NCI-H510A treated with DMSO at 0.1 percent for 48 hours (cell line): ENCODE measurements around the gene ARHGAP22.
"Not testable (repeated sequence)": the region's sequence is repeated elsewhere in the genome, so short reads cannot be mapped to it uniquely, and the experiment has no call there.

Experiments
- DNase-seq: peaks from one replicate; lab custom pipeline; 2025; lab: John Stamatoyannopoulos, UW

ARHGAP22 gene, protein sequence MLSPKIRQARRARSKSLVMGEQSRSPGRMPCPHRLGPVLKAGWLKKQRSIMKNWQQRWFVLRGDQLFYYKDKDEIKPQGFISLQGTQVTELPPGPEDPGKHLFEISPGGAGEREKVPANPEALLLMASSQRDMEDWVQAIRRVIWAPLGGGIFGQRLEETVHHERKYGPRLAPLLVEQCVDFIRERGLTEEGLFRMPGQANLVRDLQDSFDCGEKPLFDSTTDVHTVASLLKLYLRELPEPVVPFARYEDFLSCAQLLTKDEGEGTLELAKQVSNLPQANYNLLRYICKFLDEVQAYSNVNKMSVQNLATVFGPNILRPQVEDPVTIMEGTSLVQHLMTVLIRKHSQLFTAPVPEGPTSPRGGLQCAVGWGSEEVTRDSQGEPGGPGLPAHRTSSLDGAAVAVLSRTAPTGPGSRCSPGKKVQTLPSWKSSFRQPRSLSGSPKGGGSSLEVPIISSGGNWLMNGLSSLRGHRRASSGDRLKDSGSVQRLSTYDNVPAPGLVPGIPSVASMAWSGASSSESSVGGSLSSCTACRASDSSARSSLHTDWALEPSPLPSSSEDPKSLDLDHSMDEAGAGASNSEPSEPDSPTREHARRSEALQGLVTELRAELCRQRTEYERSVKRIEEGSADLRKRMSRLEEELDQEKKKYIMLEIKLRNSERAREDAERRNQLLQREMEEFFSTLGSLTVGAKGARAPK

DNA sequence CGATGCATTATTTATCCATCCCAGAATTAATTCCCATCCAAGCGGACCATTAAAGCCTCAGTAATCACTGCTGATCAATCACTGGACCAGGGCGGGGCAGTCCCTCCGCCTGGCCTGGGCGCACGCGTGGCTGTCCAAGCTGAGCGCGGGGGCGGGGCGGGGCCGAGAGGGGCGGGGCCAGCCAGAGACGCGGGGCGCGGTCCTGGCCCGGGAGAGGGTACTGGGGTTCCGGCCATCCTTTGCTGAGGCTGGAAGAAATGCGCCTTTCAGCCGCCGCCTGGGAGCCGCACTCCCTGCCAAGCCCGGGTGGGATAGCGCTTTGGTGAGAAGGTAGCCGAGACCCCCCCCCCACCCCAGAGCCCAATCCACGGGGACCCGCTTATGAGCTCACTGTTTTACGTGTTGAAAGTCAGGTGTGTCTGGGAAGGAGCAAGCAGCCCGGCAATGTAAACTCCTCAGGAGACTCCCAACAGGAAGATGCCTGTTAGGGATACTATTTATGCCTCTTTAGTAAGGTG, at the start of gene ARHGAP22:
TSS of gene ARHGAP22 (minus strand) at position 83 of the 518 bp plus-strand sequence. CDS start 277 bp downstream, outside the sequence.
- DNase-seq, result no peak

DNA sequence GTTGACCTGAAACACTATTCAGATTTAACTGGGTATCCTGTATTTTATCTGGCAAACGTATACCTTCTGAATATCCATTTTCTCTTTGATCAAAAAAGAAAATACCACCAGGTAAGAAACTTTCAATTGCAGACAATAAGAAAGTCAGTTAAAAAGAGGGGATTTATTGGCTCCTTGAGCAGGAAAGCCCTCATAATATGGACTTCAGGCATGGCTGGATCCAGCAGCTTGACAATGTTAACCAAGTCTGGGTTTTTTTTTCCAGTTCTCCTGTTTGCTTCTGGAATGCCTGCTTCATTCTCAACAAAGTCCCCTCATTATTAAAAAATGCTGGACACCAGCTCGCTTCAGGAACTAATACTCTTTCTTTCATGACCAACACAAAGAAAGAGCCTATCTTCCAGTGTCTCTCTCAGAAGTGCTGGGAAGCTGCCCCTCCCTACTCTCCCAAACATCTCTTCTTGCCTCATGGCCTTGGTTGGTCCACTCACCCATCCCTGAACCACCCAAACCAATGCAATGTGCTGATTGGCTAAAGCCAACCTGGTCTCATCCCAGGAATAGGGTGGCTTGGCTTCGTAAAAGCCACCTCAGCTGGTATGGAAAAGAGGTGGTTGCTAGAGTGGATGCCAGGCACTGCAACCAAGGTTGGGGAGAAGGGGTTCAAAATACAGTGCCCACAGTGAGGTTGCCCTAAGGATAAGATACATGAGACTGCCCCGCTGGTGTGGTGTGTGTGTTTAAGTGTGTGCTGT, 49.2 kb upstream of the ARHGAP22 start:
- DNase-seq, result no peak

- no peak for DNase-seq
Observed at GRCh38 chr10:48653347-48653746, 48.5 kb upstream of the ARHGAP22 start.

DNA sequence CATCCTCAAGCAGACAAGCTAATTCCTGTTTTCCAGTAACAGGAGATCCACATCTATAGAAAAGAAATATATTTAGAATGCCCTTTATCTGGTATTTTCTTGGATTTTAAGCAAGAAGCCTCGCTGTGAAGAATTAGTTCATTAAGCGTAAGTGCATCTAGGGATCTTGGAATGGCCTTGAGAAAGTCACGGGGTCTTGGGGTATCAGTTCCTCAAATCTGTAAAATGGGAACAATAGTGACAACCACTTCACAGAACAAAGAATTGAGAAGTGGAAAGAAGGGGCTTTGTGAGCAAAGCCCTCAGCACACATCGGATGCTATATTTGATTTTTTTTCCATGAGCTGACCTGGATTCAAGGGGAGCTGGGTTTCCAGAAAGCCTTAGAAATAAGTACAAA, 47.5 kb upstream of the ARHGAP22 start:
- no peak for DNase-seq

GRCh38 chr10:48651839-48652238, 47.0 kb upstream of the ARHGAP22 start:
- no peak for DNase-seq

DNA sequence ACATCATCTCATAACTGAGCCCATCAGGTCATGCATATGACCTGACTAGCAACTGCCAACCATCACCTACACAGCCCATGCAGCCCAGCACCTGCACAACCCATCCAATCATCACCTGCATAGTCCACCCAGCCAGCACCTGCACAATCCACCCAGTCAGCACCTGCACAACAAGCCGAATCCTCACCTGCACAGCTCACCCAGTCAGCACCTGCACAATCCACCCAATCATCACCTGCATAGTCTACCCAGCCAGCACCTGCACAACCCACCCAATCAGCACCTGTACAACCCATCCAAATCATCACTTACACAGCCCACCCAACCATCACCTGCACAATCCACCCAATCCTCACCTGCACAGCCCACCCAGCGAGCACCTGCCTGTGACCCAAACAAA, 46.4 kb upstream of the ARHGAP22 start:
- peak; percentile 47 for DNase-seq

- DNase-seq, result no peak
Observed at GRCh38 chr10:48649349-48649944, 44.6 kb upstream of the ARHGAP22 start.

GRCh38 chr10:48648172-48648942, 43.5 kb upstream of the ARHGAP22 start:
- DNase-seq, result no peak

GRCh38 chr10:48647073-48647472, 42.2 kb upstream of the ARHGAP22 start:
- not testable (repeated sequence) for DNase-seq

- no peak for DNase-seq
Observed at GRCh38 chr10:48645600-48645999, 40.7 kb upstream of the ARHGAP22 start.

DNA sequence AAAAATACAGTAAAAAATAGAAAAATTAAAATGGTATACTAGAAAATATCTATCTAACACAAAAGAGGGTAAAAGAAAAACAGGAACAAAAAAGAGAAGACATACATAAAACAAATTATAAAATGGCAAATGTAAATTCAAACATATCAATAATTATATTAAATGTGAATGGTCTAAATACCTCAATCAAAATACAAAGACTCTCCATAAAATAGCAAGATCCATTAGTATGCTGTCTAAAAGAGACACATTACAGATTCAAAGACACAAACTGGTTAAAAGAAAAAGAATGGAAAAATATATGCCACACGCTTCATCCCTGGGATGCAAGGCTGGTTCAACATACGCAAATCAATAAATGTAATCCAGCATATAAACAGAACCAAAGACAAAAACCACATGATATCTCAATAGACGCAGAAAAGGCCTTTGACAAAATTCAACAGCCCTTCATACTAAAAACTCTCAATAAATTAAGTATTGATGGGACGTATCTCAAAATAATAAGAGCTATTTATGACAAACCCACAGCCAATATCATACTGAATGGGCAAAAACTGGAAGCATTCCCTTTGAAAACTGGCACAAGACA, 36.3 kb upstream of the ARHGAP22 start:
- not testable (repeated sequence) for DNase-seq

DNA sequence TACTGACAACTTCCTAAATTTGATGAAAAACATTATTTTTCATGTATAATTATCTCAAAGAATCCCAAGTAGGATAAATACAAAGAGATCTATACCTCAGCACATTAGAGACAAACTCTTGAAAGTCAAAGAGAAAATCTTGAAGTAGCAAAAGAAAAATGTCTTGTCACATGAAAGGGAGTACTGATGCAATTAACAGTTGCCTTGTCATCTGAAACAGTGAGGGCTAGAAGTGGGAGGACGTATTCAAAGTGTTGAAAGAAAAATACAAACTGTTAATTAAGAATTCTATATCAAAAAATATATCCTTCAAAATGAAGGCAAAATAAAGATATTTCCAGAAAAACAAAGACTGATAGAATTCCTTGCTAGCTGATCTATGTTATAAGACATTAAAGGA, 35.5 kb upstream of the ARHGAP22 start:
- no peak for DNase-seq

DNA sequence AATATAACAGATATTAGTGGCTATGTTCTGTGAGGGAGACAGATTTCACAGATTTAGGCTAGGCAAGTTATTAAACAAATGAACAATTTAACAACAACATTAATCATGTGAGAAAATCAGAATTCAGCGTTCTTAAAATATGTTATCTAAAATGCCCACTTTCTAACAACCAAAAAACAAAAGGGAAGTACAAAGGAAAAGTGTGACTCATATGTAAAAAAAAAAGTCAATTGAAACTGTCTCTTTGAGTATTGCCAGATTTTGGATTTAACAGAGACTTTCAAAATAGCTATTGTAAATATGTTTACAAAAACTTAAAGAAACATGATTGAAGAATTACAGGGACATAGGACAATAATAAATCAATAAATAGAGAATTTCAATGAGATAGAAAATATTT, 34.8 kb upstream of the ARHGAP22 start:
- DNase-seq, result no peak

DNA sequence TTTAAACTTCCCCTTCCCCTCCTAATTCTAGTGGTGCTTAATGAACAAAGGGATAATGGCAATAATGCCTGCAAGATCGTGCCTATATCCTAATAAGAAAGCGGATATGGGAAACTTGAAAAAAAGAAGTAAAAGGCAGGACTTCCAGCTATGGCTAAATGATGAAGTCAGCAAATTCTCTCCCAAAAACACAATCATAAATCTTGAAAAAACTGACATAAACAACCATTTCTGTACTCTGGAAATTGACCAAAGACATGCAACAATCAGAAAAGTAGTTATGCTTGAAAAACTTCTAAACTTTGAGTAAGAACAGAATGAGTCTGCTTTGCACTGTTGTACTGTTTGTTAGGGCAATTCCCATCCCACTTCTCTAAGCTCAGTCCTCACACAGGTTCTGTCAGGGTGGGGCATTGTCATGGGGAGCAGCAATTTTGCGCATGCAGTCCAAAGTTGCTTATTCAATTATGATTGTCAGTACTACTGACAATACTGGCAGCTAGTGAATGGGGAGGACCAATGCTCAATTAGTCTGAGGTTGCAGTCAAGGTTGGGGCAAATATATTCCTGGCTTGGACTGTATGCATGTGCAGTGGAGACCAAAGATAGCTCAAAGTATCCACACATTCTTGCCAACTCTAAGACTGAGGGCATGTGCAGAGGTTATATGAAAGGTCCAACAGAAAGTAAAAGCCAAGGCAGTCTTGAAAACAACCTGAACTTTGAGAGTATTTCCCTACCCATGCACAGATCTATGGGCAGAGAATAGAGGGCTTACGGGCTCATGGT, 34.1 kb upstream of the ARHGAP22 start:
- no peak for DNase-seq

GRCh38 chr10:48638158-48638557, 33.3 kb upstream of the ARHGAP22 start:
- DNase-seq, result no peak

- DNase-seq, result no peak
Observed at GRCh38 chr10:48636901-48637300, 32.0 kb upstream of the ARHGAP22 start.

DNA sequence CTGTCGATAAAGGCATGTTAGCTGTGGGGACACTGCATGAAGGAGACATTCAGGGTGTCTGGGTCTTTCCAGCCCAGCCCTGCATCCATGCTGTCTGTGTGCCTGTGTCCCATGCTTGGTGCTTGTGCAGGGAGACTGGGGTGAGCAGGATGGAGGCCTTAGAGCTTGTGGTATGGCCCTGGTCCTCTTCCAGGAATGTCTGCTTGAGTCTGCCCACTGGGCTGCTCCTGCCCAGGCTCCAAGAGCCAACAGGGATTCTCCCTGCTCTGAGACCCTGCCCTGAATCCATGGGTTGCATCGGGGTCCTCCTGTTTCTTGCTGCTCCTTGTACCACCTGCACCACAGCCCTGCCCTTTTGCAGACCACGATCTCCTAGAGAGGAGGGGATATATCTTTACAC, 31.4 kb upstream of the ARHGAP22 start:
- no peak for DNase-seq

- DNase-seq, result no peak
Observed at GRCh38 chr10:48634984-48635557, 30.2 kb upstream of the ARHGAP22 start.

GRCh38 chr10:48634198-48634983, 29.5 kb upstream of the ARHGAP22 start:
- DNase-seq, result no peak
